ENCODE results near the gene CAMTA1. TPM values are rescaled to one million over a fixed set of nuclear protein-coding genes. Genes with fewer than 3 reads are reported as not detected.

CAMTA1 gene
- total RNA-seq, 1 donor from 2014 or later = 63.8 TPM

DNA sequence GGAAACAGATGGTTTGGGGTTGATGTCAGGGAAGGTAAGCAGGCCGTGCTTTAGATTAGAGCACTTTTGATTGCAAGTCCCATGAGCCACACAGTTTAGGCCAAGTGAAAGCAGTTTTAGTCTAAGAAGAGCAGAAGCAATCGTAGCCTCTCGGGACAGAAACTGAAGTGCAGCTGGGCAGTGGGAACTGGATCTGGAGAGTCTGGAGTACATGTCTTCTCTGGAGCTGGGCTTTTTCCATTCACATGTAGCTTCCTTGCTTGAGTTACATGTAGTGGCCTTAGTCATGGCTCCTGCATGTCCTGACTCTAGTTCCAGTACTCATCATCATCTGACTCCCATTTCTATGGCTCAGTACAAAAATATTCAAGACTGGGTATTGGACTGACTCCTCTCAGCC, 16.7 kb downstream of the CAMTA1 start:
- no peak for TF ChIP-seq CTCF (IDR thresholded peaks at IDR 0.05)
- Mint-ChIP-seq H3K27me3 (ENCODE audit: low read depth) (no peaks in the 10 kb centered on the region), H3K4me1 (ENCODE audit: low read depth) (peaks cover 46% of the 10 kb centered on the region), H3K27ac (ENCODE audit: unreplicated experiment) (peak overlapping the region; percentile 81), H3K4me3 (ENCODE audit: unreplicated experiment) (no peak overlapping the region), H3K36me3 (ENCODE audit: low read depth) (peaks cover 1% of the 10 kb centered on the region), H3K9me3 (ENCODE audit: low read depth) (no peaks in the 10 kb centered on the region)
- no peak for DNase-seq (ENCODE audit: low spot score)

- Mint-ChIP-seq H3K27ac (ENCODE audit: unreplicated experiment) (peak overlapping the region; percentile 81), H3K36me3 (ENCODE audit: low read depth) (peaks cover 1% of the 10 kb centered on the region), H3K4me1 (ENCODE audit: low read depth) (peaks cover 46% of the 10 kb centered on the region), H3K4me3 (ENCODE audit: unreplicated experiment) (no peak overlapping the region), H3K9me3 (ENCODE audit: low read depth) (no peaks in the 10 kb centered on the region), H3K27me3 (ENCODE audit: low read depth) (no peaks in the 10 kb centered on the region)
- no peak for DNase-seq (ENCODE audit: low spot score)
- TF ChIP-seq CTCF (IDR thresholded peaks at IDR 0.05) = no peak
Measured at GRCh38 chr1:6802454-6802853, 17.2 kb downstream of the CAMTA1 start.

- peaks cover 1% of the 10 kb centered on the region for H3K36me3 Mint-ChIP-seq (ENCODE audit: low read depth)
- H3K9me3 Mint-ChIP-seq (ENCODE audit: low read depth) = no peaks in the 10 kb centered on the region
- H3K27me3 Mint-ChIP-seq (ENCODE audit: low read depth) = no peaks in the 10 kb centered on the region
- H3K27ac Mint-ChIP-seq (ENCODE audit: unreplicated experiment) = peak overlapping the region; percentile 81
- peaks cover 46% of the 10 kb centered on the region for H3K4me1 Mint-ChIP-seq (ENCODE audit: low read depth)
- TF ChIP-seq CTCF (IDR thresholded peaks at IDR 0.05) = no peak
- no peak overlapping the region for H3K4me3 Mint-ChIP-seq (ENCODE audit: unreplicated experiment)
- no peak for DNase-seq (ENCODE audit: low spot score)
Measured at GRCh38 chr1:6802893-6803292, 17.6 kb downstream of the CAMTA1 start.

DNA sequence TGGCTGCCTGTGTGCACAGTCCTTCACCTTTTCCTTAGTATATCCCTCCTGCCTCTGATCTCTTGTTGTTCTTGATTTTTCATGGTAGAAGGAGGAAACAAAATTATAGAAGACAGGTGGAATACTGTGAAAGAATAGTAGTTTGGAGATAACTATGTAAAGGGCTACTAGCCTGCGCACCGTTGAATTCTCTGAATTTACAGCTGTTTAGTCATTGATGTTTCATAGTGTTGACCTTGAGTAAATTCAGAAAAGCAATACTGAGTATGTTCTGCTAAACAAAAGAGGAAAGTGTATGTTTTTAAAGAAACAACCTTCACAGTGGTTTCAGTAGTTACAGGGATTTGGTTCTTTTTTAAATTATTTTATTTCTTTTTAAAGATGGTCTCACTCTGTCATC, 18.1 kb downstream of the CAMTA1 start:
- peaks cover 1% of the 10 kb centered on the region for H3K36me3 Mint-ChIP-seq (ENCODE audit: low read depth)
- TF ChIP-seq CTCF (IDR thresholded peaks at IDR 0.05) = no peak
- no peak overlapping the region for H3K4me3 Mint-ChIP-seq (ENCODE audit: unreplicated experiment)
- H3K4me1 Mint-ChIP-seq (ENCODE audit: low read depth) = peaks cover 46% of the 10 kb centered on the region
- no peaks in the 10 kb centered on the region for H3K27me3 Mint-ChIP-seq (ENCODE audit: low read depth)
- H3K27ac Mint-ChIP-seq (ENCODE audit: unreplicated experiment) = no peak overlapping the region
- H3K9me3 Mint-ChIP-seq (ENCODE audit: low read depth) = no peaks in the 10 kb centered on the region
- DNase-seq (ENCODE audit: low spot score) = no peak

- Mint-ChIP-seq H3K27ac (ENCODE audit: unreplicated experiment) (no peak overlapping the region), H3K27me3 (ENCODE audit: low read depth) (no peaks in the 10 kb centered on the region), H3K9me3 (ENCODE audit: low read depth) (no peaks in the 10 kb centered on the region), H3K36me3 (ENCODE audit: low read depth) (peaks cover 1% of the 10 kb centered on the region), H3K4me3 (ENCODE audit: unreplicated experiment) (no peak overlapping the region), H3K4me1 (ENCODE audit: low read depth) (peaks cover 41% of the 10 kb centered on the region)
- no peak for DNase-seq (ENCODE audit: low spot score)
- TF ChIP-seq CTCF (IDR thresholded peaks at IDR 0.05) = no peak
Measured at GRCh38 chr1:6805004-6805416, 19.8 kb downstream of the CAMTA1 start.
